Ovary (tissue), 9 donors: ENCODE measurements around the gene ECHDC3. TPM values are rescaled to one million over a fixed set of nuclear protein-coding genes. Genes with fewer than 3 reads are reported as not detected.

Source experiments
- DNase-seq, 5 donors: peaks; one replicate each; pipeline ENCODE4 v3.0.0-alpha.2; 2019 to 2020
- H3K27ac ChIP-seq, 2 donors: fragments of 200-600 bp; one replicate each; pipeline versions ENCODE4 v1.5.1 to v1.8.0; 2019 to 2022
- H3K27me3 ChIP-seq: fragments of 200-600 bp; one replicate; pipeline ENCODE4 v1.8.0; 2022
- H3K36me3 ChIP-seq: fragments of 200-600 bp; sonication (generic); one replicate; pipeline ENCODE4 v1.5.1; 2019
- H3K4me1 ChIP-seq: one replicate; pipeline ENCODE4 v1.8.1; 2013; ENCODE audit warnings: mild to moderate bottlenecking, moderate library complexity; ENCODE audit not compliant: insufficient read depth
- H3K4me3 ChIP-seq: fragments of 200-600 bp; sonication (generic); one replicate; pipeline ENCODE4 v1.5.1; 2017
- H3K9me3 ChIP-seq, 2 donors: fragments of 200-600 bp in 1 of 2; sonication (generic) in 1 of 2; one replicate each; pipeline versions ENCODE4 v1.5.1 to v1.8.1; 2013 to 2019; ENCODE audit warnings: mild to moderate bottlenecking in 1 of 2, moderate library complexity in 1 of 2
- EP300 ChIP-seq: sonication (generic); formaldehyde crosslinking; IDR thresholded peaks from one replicate; pipeline ENCODE4 v1.6.1; 2017; ENCODE audit warnings: antibody characterized with exemption
- POLR2A ChIP-seq: fragments of 450-650 bp; IDR thresholded peaks from one replicate; pipeline ENCODE4 v1.6.1; 2017; ENCODE audit warnings: antibody characterized with exemption, mild to moderate bottlenecking, moderate library complexity
- WGBS, 3 donors: extraction: QIAGEN DNeasy Blood & Tissue Kit in 1 of 3; methylation state at CpG; one replicate each; pipeline versions ENCODE4 v1.1.5 to v1.1.7; 2013 to 2017; 5-methylcytosine and 5-hydroxymethylcytosine counted together
- intact Hi-C, 4 donors: fragments of 100-400 bp; cut with DNase I; formaldehyde crosslinking; loops; one replicate each; pipeline versions ENCODE4 v1.11.0 to v1.15.1; 2022 to 2023
- polyA plus RNA-seq, 2 donors: library from polyadenylated mRNA; stranded (reverse); fragments of 200-250 nt in 1 of 2; fragments of 350-450 nt in 1 of 2; fragmentation: Illumina TruSeq in 1 of 2; extraction: RNeasy Lipid Tissue Mini Kit (QIAGEN cat#74804) in 1 of 2; gene quantifications; one replicate each; pipeline ENCODE4 v1.2.3, GENCODE V29; 2013 to 2014
- total RNA-seq, 7 donors: library from RNA; depleted of rRNA in 2 of 7; stranded (reverse); fragments of >200 nt in 2 of 7; fragmentation: NEBNext Ultra II Directional in 3 of 7; extraction: Animal tissue kit (Norgen Biotek cat#: 25700) in 3 of 7; gene quantifications; one replicate each; pipeline versions ENCODE4 v1.1.0 to v1.2.4, GENCODE V29; 2016 to 2023
- TF ChIP-seq, protein P1 (sequence below), 3 donors: fragments of 450-650 bp in 2 of 3; fragments of 200-600 bp in 1 of 3; IDR thresholded peaks; one replicate each; pipeline versions ENCODE4 v1.5.1 to v1.8.0; 2016 to 2022; ENCODE audit warnings: antibody characterized with exemption in 3 of 3, mild to moderate bottlenecking in 1 of 3
- donor health status: DM: no; HTN: no; CAD: no; lungs with moderate emphysema.
- donor health status: DM: no; HTN: no; CAD: no.
- donor health status: Bipolar disorder and iron deficiency.
- donor health status: DM: yes; HTN: yes; CAD: no.
- donor health status: DM: no; HTN: no; CAD: no.
- donor health status: DM: yes; HTN: yes; CAD: no.

Gene ECHDC3
- total and polyA plus RNA-seq, 9 donors: 13.1 to 33.2 (median 17.8) TPM

DNA sequence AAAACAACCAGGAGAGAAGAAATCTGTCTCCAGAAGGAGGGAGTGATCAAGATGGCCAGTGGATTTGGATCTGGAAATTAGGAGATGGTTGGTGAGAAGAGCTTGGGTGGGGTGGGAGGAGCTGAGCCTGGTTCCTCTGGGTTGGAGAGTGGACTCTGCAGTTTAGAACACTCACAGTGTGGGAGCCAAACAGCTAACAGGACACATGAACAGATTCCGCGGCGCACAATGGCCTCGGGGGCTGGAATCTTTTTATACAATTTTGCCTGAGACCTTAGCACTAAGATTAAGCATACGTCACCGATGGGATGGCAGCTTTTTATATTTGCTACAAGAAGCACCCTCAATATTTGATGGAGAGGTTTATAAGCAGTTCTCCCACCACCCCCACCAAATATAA, 2.9 kb downstream of the ECHDC3 start:
- H3K4me3 ChIP-seq: no peak overlapping the region
- H3K27ac ChIP-seq: no peak overlapping the region
- H3K4me1 ChIP-seq: peaks cover 9% of the 10 kb centered on the region
- H3K9me3 ChIP-seq: no peaks in the 10 kb centered on the region
- TF ChIP-seq, protein P1, sequence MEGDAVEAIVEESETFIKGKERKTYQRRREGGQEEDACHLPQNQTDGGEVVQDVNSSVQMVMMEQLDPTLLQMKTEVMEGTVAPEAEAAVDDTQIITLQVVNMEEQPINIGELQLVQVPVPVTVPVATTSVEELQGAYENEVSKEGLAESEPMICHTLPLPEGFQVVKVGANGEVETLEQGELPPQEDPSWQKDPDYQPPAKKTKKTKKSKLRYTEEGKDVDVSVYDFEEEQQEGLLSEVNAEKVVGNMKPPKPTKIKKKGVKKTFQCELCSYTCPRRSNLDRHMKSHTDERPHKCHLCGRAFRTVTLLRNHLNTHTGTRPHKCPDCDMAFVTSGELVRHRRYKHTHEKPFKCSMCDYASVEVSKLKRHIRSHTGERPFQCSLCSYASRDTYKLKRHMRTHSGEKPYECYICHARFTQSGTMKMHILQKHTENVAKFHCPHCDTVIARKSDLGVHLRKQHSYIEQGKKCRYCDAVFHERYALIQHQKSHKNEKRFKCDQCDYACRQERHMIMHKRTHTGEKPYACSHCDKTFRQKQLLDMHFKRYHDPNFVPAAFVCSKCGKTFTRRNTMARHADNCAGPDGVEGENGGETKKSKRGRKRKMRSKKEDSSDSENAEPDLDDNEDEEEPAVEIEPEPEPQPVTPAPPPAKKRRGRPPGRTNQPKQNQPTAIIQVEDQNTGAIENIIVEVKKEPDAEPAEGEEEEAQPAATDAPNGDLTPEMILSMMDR (IDR thresholded peaks at IDR 0.05): no peak
- TF ChIP-seq POLR2A: no peak
- no peak for TF ChIP-seq EP300
- H3K27me3 ChIP-seq: no peaks in the 10 kb centered on the region
- no peak for DNase-seq
- no peaks in the 10 kb centered on the region for H3K36me3 ChIP-seq
- intact Hi-C loops: no loop called here
- 79 to 82% (median 80%) methylated on average over 6 of the region's 6 CpGs for WGBS, 3 donors

DNA sequence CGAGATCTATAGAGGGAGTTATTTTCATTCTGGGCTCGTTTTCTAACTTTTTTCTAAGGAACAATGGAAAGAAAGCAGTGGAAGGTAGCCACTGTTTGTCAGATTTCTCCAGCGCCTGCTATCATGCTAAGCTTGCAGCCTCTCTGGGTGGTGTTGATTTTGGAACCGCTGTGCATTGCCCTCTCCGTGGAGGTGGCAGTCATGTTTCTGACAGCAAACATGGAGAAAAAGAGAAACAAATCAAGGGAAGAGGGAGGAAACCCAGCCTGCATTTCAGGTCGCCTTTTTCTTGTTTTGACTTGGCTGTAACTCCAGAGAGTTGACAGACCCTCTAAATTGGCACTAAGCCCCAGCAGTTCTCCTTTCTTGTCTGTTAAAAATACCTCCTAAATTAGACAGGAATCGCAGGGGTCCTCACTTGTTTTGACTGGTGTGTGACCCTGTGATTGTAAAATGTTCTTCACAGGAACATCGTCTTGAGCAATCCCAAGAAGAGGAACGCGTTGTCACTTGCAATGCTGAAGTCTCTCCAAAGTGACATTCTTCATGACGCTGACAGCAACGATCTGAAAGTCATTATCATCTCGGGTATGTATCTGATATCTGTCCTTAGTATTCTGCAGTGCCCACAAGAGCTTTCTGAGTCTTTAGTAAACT, 4.8 kb downstream of the ECHDC3 start:
- no peaks in the 10 kb centered on the region for H3K9me3 ChIP-seq
- no peaks in the 10 kb centered on the region for H3K36me3 ChIP-seq
- H3K4me3 ChIP-seq: no peak overlapping the region
- no peaks in the 10 kb centered on the region for H3K27me3 ChIP-seq
- peaks cover 7% of the 10 kb centered on the region for H3K4me1 ChIP-seq
- no peak for TF ChIP-seq POLR2A
- TF ChIP-seq, protein P1 (IDR thresholded peaks at IDR 0.05): no peak
- TF ChIP-seq EP300: no peak
- 14 to 26% (median 17%) methylated on average over 13 of the region's 13 CpGs for WGBS, 3 donors
- intact Hi-C loops: no loop called here
- DNase-seq: no peak
- peak overlapping the region in 1 of 2 donors; percentile 22 for H3K27ac ChIP-seq

GRCh38 chr10:11748866-11749265, 6.7 kb downstream of the ECHDC3 start:
- Histone ChIP-seq H3K36me3 (no peaks in the 10 kb centered on the region), H3K4me3 (no peak overlapping the region), H3K9me3 (no peaks in the 10 kb centered on the region), H3K27me3 (no peaks in the 10 kb centered on the region), H3K27ac (peak overlapping the region in 1 of 2 donors; percentile 10), H3K4me1 (peaks cover 6% of the 10 kb centered on the region)
- DNase-seq: no peak
- TF ChIP-seq, protein P1 (IDR thresholded peaks at IDR 0.05): no peak
- TF ChIP-seq POLR2A (no peak), EP300 (no peak)
- WGBS, 3 donors: 73 to 77% (median 74%) methylated on average over 5 of the region's 5 CpGs
- intact Hi-C loops: no loop called here

- Histone ChIP-seq H3K27me3 (no peaks in the 10 kb centered on the region), H3K9me3 (no peaks in the 10 kb centered on the region), H3K36me3 (no peaks in the 10 kb centered on the region), H3K4me3 (no peak overlapping the region), H3K4me1 (peaks cover 5% of the 10 kb centered on the region), H3K27ac (no peak overlapping the region)
- WGBS, 3 donors: 94 to 98% (median 95%) methylated on average over 2 of the region's 2 CpGs
- no peak for DNase-seq
- no peak for TF ChIP-seq EP300
- no peak for TF ChIP-seq POLR2A
- TF ChIP-seq, protein P1 (IDR thresholded peaks at IDR 0.05): no peak
- intact Hi-C loops: loop anchor here in 1 of 4 donors (10.0 kb wide), 1 partner anchor 236 kb away; no protein-coding TSS in a partner anchor
These were observed 8.2 kb downstream of the ECHDC3 start for GRCh38 chr10:11750420-11750819.
